ENCODE results near the gene MPL. TPM values are rescaled to one million over a fixed set of nuclear protein-coding genes. Genes with fewer than 3 reads are reported as not detected.

MPL gene
- total and polyA plus RNA-seq, 9 donors: 0.35 to 2.6 (median 0.73) TPM; not detected in 1

- no peak for DNase-seq
- H3K27ac ChIP-seq: no peak overlapping the region
- intact Hi-C loops (cut with DNase I): no loop called here
- H3K4me3 ChIP-seq: no peak overlapping the region
- no peaks in the 10 kb centered on the region for H3K9me3 ChIP-seq
- 71 to 79% (median 72%) methylated on average over 4 of the region's 4 CpGs for WGBS, 3 donors
- H3K36me3 ChIP-seq: no peaks in the 10 kb centered on the region
- no peaks in the 10 kb centered on the region for H3K27me3 ChIP-seq
- peaks cover 5% of the 10 kb centered on the region for H3K4me1 ChIP-seq (ENCODE audit: insufficient read depth)
- TF ChIP-seq POLR2A (IDR thresholded peaks at IDR 0.05): no peak
- TF ChIP-seq CTCF (IDR thresholded peaks at IDR 0.05): no peak
- no peak for TF ChIP-seq EP300 (IDR thresholded peaks at IDR 0.05)
These were observed 35.7 kb downstream of the MPL start for GRCh38 chr1:43373066-43373940.

DNA sequence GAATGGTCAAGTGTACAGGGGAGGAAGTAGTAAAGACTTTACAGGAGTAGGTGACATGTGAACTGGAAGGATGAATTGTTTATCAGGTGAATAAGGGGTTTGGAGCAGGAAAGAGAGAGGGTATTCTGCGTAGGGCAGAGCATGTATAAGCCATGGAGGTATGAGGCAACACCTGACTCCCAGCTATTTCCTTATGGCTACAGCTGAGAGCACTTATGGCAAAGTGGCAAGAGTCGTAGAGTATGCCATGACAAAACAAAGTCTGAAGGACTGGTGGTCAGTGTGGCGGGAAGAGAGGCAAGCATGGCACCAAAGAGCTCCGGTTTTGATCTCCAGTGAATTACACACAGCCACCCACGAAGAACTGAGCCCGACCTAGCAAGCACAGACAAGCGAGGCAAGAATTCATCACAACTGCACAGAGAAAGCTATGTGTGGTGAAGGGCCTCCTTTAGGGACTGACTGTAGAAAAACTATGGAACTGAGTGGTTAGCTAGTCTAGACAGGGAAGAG is 39.2 kb downstream of the MPL start:
- WGBS, 3 donors: 92 to 95% (median 93%) methylated on average over 7 of the region's 7 CpGs

DNA sequence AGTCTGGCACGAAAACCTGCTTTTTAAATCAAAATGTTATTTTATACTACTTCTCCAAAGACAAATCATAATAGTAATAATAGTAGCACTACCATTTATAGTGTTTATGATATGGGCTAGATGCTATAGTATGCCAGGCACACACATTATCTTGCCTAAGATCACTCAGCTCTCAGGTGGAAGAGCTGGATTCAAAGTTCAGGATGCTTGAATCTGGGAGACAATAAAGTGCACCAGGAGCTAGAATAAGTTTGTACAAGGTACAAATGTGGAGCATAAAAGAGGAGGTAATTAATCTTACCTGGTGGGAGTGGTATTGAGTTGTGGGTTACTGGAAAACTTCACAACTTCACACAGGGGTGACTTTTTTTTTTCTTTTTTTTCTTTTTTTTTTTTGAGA is 40.2 kb downstream of the MPL start:
- Histone ChIP-seq H3K9me3 (no peaks in the 10 kb centered on the region), H3K27ac (no peak overlapping the region), H3K27me3 (no peaks in the 10 kb centered on the region), H3K36me3 (no peaks in the 10 kb centered on the region), H3K4me3 (no peak overlapping the region), H3K4me1 (ENCODE audit: insufficient read depth) (peaks cover 2% of the 10 kb centered on the region)
- TF ChIP-seq POLR2A (IDR thresholded peaks at IDR 0.05): no peak
- no peak for TF ChIP-seq EP300 (IDR thresholded peaks at IDR 0.05)
- no peak for TF ChIP-seq CTCF (IDR thresholded peaks at IDR 0.05)
- intact Hi-C loops (cut with DNase I): no loop called here
- WGBS, 3 donors: 92 to 95% (median 92%) methylated on average over 1 of the region's 1 CpG
- no peak for DNase-seq

More for the DNA sequence above, 39.2 kb downstream of the MPL start:
- Histone ChIP-seq H3K36me3 (no peaks in the 10 kb centered on the region), H3K27ac (no peak overlapping the region), H3K27me3 (no peaks in the 10 kb centered on the region), H3K9me3 (no peaks in the 10 kb centered on the region), H3K4me1 (ENCODE audit: insufficient read depth) (no peaks in the 10 kb centered on the region), H3K4me3 (no peak overlapping the region)
- intact Hi-C loops (cut with DNase I): no loop called here
- TF ChIP-seq POLR2A (IDR thresholded peaks at IDR 0.05): no peak
- TF ChIP-seq EP300 (IDR thresholded peaks at IDR 0.05): no peak
- TF ChIP-seq CTCF (IDR thresholded peaks at IDR 0.05): no peak
- DNase-seq: no peak

- Histone ChIP-seq H3K27me3 (no peaks in the 10 kb centered on the region), H3K9me3 (no peaks in the 10 kb centered on the region), H3K4me1 (ENCODE audit: insufficient read depth) (peaks cover 2% of the 10 kb centered on the region), H3K27ac (no peak overlapping the region), H3K36me3 (no peaks in the 10 kb centered on the region), H3K4me3 (no peak overlapping the region)
- 85 to 95% (median 93%) methylated on average over 1 of the region's 1 CpG for WGBS, 3 donors
- intact Hi-C loops (cut with DNase I): no loop called here
- DNase-seq: no peak
- TF ChIP-seq POLR2A (IDR thresholded peaks at IDR 0.05) (no peak), CTCF (IDR thresholded peaks at IDR 0.05) (no peak), EP300 (IDR thresholded peaks at IDR 0.05) (no peak)
These were observed 41.9 kb downstream of the MPL start for GRCh38 chr1:43379476-43379875.

Data from ovary (tissue), 9 donors.